Neural cell (in vitro differentiated cells): Measurements from ENCODE around the gene SORCS1. TPM values are rescaled to one million over a fixed set of nuclear protein-coding genes. Genes with fewer than 3 reads are reported as not detected.

ENCODE experiments used
- H2AFZ ChIP-seq: fragments of 200-600, 300-800 bp; sonication (generic), shearing (Covaris generic); 2 replicates; pipeline ENCODE4 v1.6.0; 2014; ENCODE audit warnings: low read depth, mild to moderate bottlenecking, antibody characterized with exemption, low read length, moderate library complexity
- H3F3A ChIP-seq: fragments of 200-600 bp; shearing (Covaris generic); 2 replicates; pipeline ENCODE4 v1.6.1; 2016; ENCODE audit warnings: mild to moderate bottlenecking, moderate library complexity, mixed read lengths, antibody characterized with exemption, low read length; ENCODE audit not compliant: insufficient read depth, poor library complexity, severe bottlenecking
- H3K27ac ChIP-seq: fragments of 200-600, 300-800 bp; sonication (generic), shearing (Covaris generic); 2 replicates; pipeline ENCODE4 v1.5.1; 2014; ENCODE audit warnings: mild to moderate bottlenecking, low read length, moderate library complexity
- H3K27me3 ChIP-seq: fragments of 300-800, 200-600 bp; sonication (generic), shearing (Covaris generic); 2 replicates; pipeline ENCODE4 v1.6.0; 2014; ENCODE audit warnings: mild to moderate bottlenecking, low read depth, low read length, moderate library complexity; ENCODE audit not compliant: insufficient read depth
- H3K36me3 ChIP-seq: fragments of 300-800, 200-600 bp; sonication (generic), shearing (Covaris generic); 2 replicates; pipeline ENCODE4 v1.5.1; 2014; ENCODE audit warnings: mild to moderate bottlenecking, antibody characterized with exemption, low read length, moderate library complexity; ENCODE audit not compliant: insufficient read depth
- H3K4me2 ChIP-seq: fragments of 300-800, 200-600 bp; sonication (generic), shearing (Covaris generic); 2 replicates; pipeline ENCODE4 v1.6.0; 2014; ENCODE audit warnings: mild to moderate bottlenecking, low read length
- H3K4me3 ChIP-seq: fragments of 300-800, 200-600 bp; sonication (generic), shearing (Covaris generic); 2 replicates; pipeline ENCODE4 v1.5.1; 2014; ENCODE audit warnings: mild to moderate bottlenecking, low read length, moderate library complexity
- H3K79me2 ChIP-seq: fragments of 200-600 bp; shearing (Covaris generic); replicated peaks from 2 replicates; pipeline ENCODE4 v1.6.0; 2014; ENCODE audit warnings: mild to moderate bottlenecking, low read length, moderate library complexity; ENCODE audit not compliant: insufficient read depth
- H3K9ac ChIP-seq: fragments of 300-800, 200-600 bp; sonication (generic), shearing (Covaris generic); 2 replicates; pipeline ENCODE4 v1.6.1; 2016; ENCODE audit warnings: mild to moderate bottlenecking, low read length, mixed read lengths
- H3K9me2 ChIP-seq: fragments of 200-600 bp; shearing (Covaris generic); 2 replicates; pipeline ENCODE4 v1.6.1; 2016; ENCODE audit warnings: mild to moderate bottlenecking, low read length, mixed read lengths; ENCODE audit not compliant: insufficient read depth
- H3K9me3 ChIP-seq: fragments of 200-600, 300-800 bp; sonication (generic), shearing (Covaris generic); 2 replicates; pipeline ENCODE4 v1.6.1; 2016; ENCODE audit warnings: mild to moderate bottlenecking, mixed run types, low read length, moderate library complexity, mixed read lengths
- H4K20me1 ChIP-seq: fragments of 200-600 bp; shearing (Covaris generic); 2 replicates; pipeline ENCODE4 v1.6.1; 2016; ENCODE audit warnings: mild to moderate bottlenecking, mixed run types; ENCODE audit not compliant: insufficient read depth
- EP300 ChIP-seq: fragments of 450-650 bp; conservative IDR thresholded peaks from 2 replicates; pipeline ENCODE4 v1.6.1; 2014; ENCODE audit warnings: antibody characterized with exemption, mild to moderate bottlenecking, moderate library complexity; ENCODE audit not compliant: poor library complexity, severe bottlenecking
- EZH2 ChIP-seq: fragments of 200-600, 300-800 bp; shearing (Covaris generic), sonication (generic); IDR thresholded peaks from 2 replicates; pipeline ENCODE4 v1.6.1; 2014; ENCODE audit warnings: antibody characterized with exemption, low read length, borderline replicate concordance, mild to moderate bottlenecking; ENCODE audit not compliant: insufficient read depth, poor library complexity, severe bottlenecking
- MXI1 ChIP-seq: fragments of 450-650 bp; conservative IDR thresholded peaks from 2 replicates; pipeline ENCODE4 v1.6.1; 2014; ENCODE audit warnings: antibody characterized with exemption, mild to moderate bottlenecking; ENCODE audit not compliant: poor library complexity, severe bottlenecking
- POLR2AphosphoS5 ChIP-seq: IDR thresholded peaks from 2 replicates; pipeline ENCODE4 v1.6.1; 2012
- RAD21 ChIP-seq: fragments of 450-650 bp; conservative IDR thresholded peaks from 2 replicates; pipeline ENCODE4 v1.6.1; 2014; ENCODE audit warnings: antibody characterized with exemption, mild to moderate bottlenecking, moderate library complexity
- SMC3 ChIP-seq: fragments of 450-650 bp; conservative IDR thresholded peaks from 2 replicates; pipeline ENCODE4 v1.6.1; 2014; ENCODE audit warnings: antibody characterized with exemption, mild to moderate bottlenecking, moderate library complexity; ENCODE audit not compliant: poor library complexity
- TAF1 ChIP-seq: IDR thresholded peaks from 2 replicates; pipeline ENCODE4 v1.6.1; 2012; ENCODE audit warnings: low read depth
- polyA plus RNA-seq: library from polyadenylated mRNA; depleted of rRNA; stranded (reverse); fragments of >200 nt; gene quantifications from 2 replicates; pipeline ENCODE4 v1.2.3, GENCODE V29; 2014
- TF ChIP-seq, protein P1 (sequence below): IDR thresholded peaks from 2 replicates; pipeline ENCODE4 v1.6.1; 2012; ENCODE audit warnings: borderline replicate concordance

The SORCS1 gene
- polyA plus RNA-seq, 1 donor from 2014 or later, result 27.0 TPM

DNA sequence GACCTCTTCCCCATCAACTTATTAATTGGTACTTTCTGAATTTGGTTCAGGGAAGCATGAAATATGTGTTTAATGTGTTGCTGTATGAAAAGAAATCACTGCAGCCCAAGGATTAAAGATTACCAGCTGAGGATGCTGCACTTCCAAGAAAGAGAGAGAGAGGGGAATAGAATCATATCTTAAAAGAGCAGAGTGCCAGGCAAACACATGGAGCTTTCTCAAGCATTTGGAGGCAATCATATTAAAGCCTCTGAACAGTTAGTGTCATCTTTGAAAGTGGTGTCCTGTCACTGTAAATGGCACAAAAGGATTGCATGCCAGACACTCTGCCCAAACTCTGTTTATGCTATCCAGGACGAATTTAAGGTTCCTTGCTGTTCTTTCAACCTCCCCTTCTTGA is 386.7 kb downstream of the SORCS1 start:
- Histone ChIP-seq H3K9me3 (no peaks in the 10 kb centered on the region), H2AFZ (no peak overlapping the region), H3K36me3 (no peaks in the 10 kb centered on the region), H3K27me3 (no peaks in the 10 kb centered on the region), H3K9me2 (no peaks in the 10 kb centered on the region), H3K79me2 (no peaks in the 10 kb centered on the region), H3K27ac (no peak overlapping the region), H3K4me2 (no peak overlapping the region), H3K4me3 (no peak overlapping the region), H3F3A (peaks cover 3% of the 10 kb centered on the region), H4K20me1 (no peaks in the 10 kb centered on the region), H3K9ac (no peak overlapping the region)
- no peak for TF ChIP-seq MXI1
- peak; percentile 21 for TF ChIP-seq SMC3
- no peak for TF ChIP-seq POLR2AphosphoS5

DNA sequence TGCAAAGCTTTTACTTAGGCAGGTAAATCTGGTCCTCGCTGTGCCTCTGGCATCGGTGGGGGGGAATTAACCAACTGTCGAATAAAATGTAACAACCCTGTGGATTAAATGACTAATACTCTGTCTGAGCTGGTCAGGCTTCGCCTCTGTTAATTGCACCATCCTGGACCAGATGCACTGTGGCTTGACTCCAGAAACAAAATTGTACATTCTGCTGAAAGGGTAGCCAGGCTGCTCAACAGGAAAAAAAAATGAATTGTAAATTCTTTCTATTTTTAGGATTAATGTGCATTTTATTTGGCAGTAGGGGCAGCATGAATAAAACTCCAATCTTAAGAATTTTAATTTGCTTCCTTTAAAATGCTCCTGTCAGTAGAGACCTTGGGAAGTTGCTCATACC is 389.4 kb downstream of the SORCS1 start:
- no peak overlapping the region for H3K9ac ChIP-seq
- no peaks in the 10 kb centered on the region for H3K27me3 ChIP-seq
- H3F3A ChIP-seq, result peaks cover 16% of the 10 kb centered on the region
- H3K9me2 ChIP-seq, result no peaks in the 10 kb centered on the region
- H3K4me2 ChIP-seq, result no peak overlapping the region
- no peak overlapping the region for H3K4me3 ChIP-seq
- no peaks in the 10 kb centered on the region for H3K36me3 ChIP-seq
- H3K27ac ChIP-seq, result no peak overlapping the region
- no peaks in the 10 kb centered on the region for H4K20me1 ChIP-seq
- TF ChIP-seq POLR2AphosphoS5 (no peak), TAF1 (no peak)
- TF ChIP-seq, protein P1, sequence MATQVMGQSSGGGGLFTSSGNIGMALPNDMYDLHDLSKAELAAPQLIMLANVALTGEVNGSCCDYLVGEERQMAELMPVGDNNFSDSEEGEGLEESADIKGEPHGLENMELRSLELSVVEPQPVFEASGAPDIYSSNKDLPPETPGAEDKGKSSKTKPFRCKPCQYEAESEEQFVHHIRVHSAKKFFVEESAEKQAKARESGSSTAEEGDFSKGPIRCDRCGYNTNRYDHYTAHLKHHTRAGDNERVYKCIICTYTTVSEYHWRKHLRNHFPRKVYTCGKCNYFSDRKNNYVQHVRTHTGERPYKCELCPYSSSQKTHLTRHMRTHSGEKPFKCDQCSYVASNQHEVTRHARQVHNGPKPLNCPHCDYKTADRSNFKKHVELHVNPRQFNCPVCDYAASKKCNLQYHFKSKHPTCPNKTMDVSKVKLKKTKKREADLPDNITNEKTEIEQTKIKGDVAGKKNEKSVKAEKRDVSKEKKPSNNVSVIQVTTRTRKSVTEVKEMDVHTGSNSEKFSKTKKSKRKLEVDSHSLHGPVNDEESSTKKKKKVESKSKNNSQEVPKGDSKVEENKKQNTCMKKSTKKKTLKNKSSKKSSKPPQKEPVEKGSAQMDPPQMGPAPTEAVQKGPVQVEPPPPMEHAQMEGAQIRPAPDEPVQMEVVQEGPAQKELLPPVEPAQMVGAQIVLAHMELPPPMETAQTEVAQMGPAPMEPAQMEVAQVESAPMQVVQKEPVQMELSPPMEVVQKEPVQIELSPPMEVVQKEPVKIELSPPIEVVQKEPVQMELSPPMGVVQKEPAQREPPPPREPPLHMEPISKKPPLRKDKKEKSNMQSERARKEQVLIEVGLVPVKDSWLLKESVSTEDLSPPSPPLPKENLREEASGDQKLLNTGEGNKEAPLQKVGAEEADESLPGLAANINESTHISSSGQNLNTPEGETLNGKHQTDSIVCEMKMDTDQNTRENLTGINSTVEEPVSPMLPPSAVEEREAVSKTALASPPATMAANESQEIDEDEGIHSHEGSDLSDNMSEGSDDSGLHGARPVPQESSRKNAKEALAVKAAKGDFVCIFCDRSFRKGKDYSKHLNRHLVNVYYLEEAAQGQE, result no peak
- H3K9me3 ChIP-seq, result no peaks in the 10 kb centered on the region
- H2AFZ ChIP-seq, result no peak overlapping the region
- no peaks in the 10 kb centered on the region for H3K79me2 ChIP-seq

DNA sequence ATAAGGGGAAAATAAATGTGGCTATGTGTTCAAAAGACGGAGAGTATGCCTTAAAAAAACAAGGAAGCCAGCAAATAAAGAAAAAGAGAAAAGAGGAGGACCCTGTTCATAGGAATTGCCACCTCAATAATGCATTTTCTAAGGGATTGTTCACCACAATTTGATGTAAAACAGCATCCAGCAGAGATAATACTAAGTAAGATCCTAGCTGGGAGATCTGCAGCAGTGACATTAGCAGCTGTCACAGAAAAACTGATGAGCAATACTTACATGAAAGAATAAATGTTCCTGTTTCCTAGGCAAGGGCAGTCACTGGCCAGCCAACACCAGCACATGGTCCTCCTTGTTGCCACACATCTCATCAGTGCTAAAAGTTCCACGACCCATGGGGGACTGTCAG is 391.5 kb downstream of the SORCS1 start:
- Histone ChIP-seq H2AFZ (no peak overlapping the region), H3K4me2 (peak overlapping the region; percentile 46), H3K9me2 (no peaks in the 10 kb centered on the region), H4K20me1 (no peaks in the 10 kb centered on the region), H3K27me3 (no peaks in the 10 kb centered on the region), H3K9me3 (no peaks in the 10 kb centered on the region), H3K79me2 (no peaks in the 10 kb centered on the region), H3K4me3 (peak overlapping the region; percentile 19), H3K27ac (peak overlapping the region; percentile 84), H3K36me3 (no peaks in the 10 kb centered on the region), H3F3A (peaks cover 16% of the 10 kb centered on the region), H3K9ac (peak overlapping the region; percentile 34)
- TF ChIP-seq RAD21 (peak; percentile 6), EZH2 (no peak), EP300 (peak; percentile 80), POLR2AphosphoS5 (peak; percentile 77)
- TF ChIP-seq, protein P1, result peak; percentile 50
